ENCODE results near the gene PLA2G2A.
"Not testable (repeated sequence)": the region's sequence is repeated elsewhere in the genome, so short reads cannot be mapped to it uniquely, and the experiment has no call there.

Gene PLA2G2A

GRCh38 chr1:19998823-19999222 lies 19.4 kb upstream of the PLA2G2A start:
- H2BK15ac ChIP-seq (ENCODE audit: low read length); H3K18ac ChIP-seq (ENCODE audit: low read length); H2AK5ac ChIP-seq (ENCODE audit: low read depth, low read length); H4K91ac ChIP-seq (ENCODE audit: low read depth, low read length, poor library complexity); H3K4me1 ChIP-seq (ENCODE audit: control insufficient read depth in 2 of 2, insufficient read depth in 1 of 2, low read depth in 1 of 2, low read length in 2 of 2); H2BK5ac ChIP-seq (ENCODE audit: low read length); H3K9me3 ChIP-seq (replicated peaks in 1 of 2; ENCODE audit: control insufficient read depth in 2 of 2, insufficient read depth in 1 of 2, low read depth in 1 of 2, low read length in 2 of 2); H3K23ac ChIP-seq (ENCODE audit: low read depth, low read length, poor library complexity); H3K14ac ChIP-seq (ENCODE audit: low read length); H3K79me1 ChIP-seq (ENCODE audit: low read depth, low read length); H3K36me3 ChIP-seq (replicated peaks in 1 of 2; ENCODE audit: control insufficient read depth in 2 of 2, insufficient read depth in 2 of 2, low read length in 2 of 2); H3K4ac ChIP-seq (ENCODE audit: low read length); H2AFZ ChIP-seq (ENCODE audit: low read length); H3K9ac ChIP-seq (ENCODE audit: low read depth, low read length, poor library complexity); H2BK12ac ChIP-seq (ENCODE audit: low read length); H3K27ac ChIP-seq (replicated peaks; ENCODE audit: low read length); H3K27me3 ChIP-seq (ENCODE audit: control insufficient read depth in 3 of 3, insufficient read depth in 3 of 3, low read depth in 1 of 3, low read length in 3 of 3); H3K4me3 ChIP-seq (ENCODE audit: low read length in 2 of 2); H2BK120ac ChIP-seq (ENCODE audit: low read depth, low read length); H3K4me2 ChIP-seq (ENCODE audit: insufficient read depth, low read length, poor library complexity, severe bottlenecking); DNase-seq (ENCODE audit: low spot score); H4K8ac ChIP-seq (ENCODE audit: low read depth, low read length): not testable (repeated sequence)
- WGBS, 2 donors (ENCODE audit: extremely low coverage in 2 of 2, insufficient read length in 2 of 2, insufficient replicate concordance in 1 of 2) = no CpG with 5 or more reads among the region's 3 CpGs

- Histone ChIP-seq H4K91ac (ENCODE audit: low read depth, low read length, poor library complexity) (no peak overlapping the region), H3K27ac (replicated peaks; ENCODE audit: low read length) (no peak overlapping the region), H2AK5ac (ENCODE audit: low read depth, low read length) (no peak overlapping the region), H3K36me3 (replicated peaks in 1 of 2; ENCODE audit: control insufficient read depth in 2 of 2, insufficient read depth in 2 of 2, low read length in 2 of 2) (no peaks in the 10 kb centered on the region), H4K8ac (ENCODE audit: low read depth, low read length) (no peak overlapping the region), H3K4ac (ENCODE audit: low read length) (no peak overlapping the region), H3K4me2 (ENCODE audit: insufficient read depth, low read length, poor library complexity, severe bottlenecking) (no peak overlapping the region), H2AFZ (ENCODE audit: low read length) (no peak overlapping the region), H3K9ac (ENCODE audit: low read depth, low read length, poor library complexity) (no peak overlapping the region), H3K23ac (ENCODE audit: low read depth, low read length, poor library complexity) (no peak overlapping the region), H3K14ac (ENCODE audit: low read length) (no peak overlapping the region), H3K18ac (ENCODE audit: low read length) (no peak overlapping the region), H2BK15ac (ENCODE audit: low read length) (no peak overlapping the region), H3K4me3 (ENCODE audit: low read length in 2 of 2) (no peak overlapping the region), H2BK12ac (ENCODE audit: low read length) (no peak overlapping the region), H2BK5ac (ENCODE audit: low read length) (no peak overlapping the region), H2BK120ac (ENCODE audit: low read depth, low read length) (no peak overlapping the region), H3K79me1 (ENCODE audit: low read depth, low read length) (no peaks in the 10 kb centered on the region), H3K4me1 (ENCODE audit: control insufficient read depth in 2 of 2, insufficient read depth in 1 of 2, low read depth in 1 of 2, low read length in 2 of 2) (no peaks in the 10 kb centered on the region), H3K9me3 (replicated peaks in 1 of 2; ENCODE audit: control insufficient read depth in 2 of 2, insufficient read depth in 1 of 2, low read depth in 1 of 2, low read length in 2 of 2) (peaks cover 0 to 2% of the 10 kb centered on the region in 2 donors), H3K27me3 (ENCODE audit: control insufficient read depth in 3 of 3, insufficient read depth in 3 of 3, low read depth in 1 of 3, low read length in 3 of 3) (peaks cover 0 to 17% (median 0%) of the 10 kb centered on the region in 3 experiments)
- no CpG with 5 or more reads among the region's 2 CpGs for WGBS, 2 donors (ENCODE audit: extremely low coverage in 2 of 2, insufficient read length in 2 of 2, insufficient replicate concordance in 1 of 2)
- no peak for DNase-seq (ENCODE audit: low spot score)
These were observed 11.3 kb upstream of the PLA2G2A start for GRCh38 chr1:19990689-19991088.

- H3K4me1 ChIP-seq (ENCODE audit: control insufficient read depth in 2 of 2, insufficient read depth in 1 of 2, low read depth in 1 of 2, low read length in 2 of 2); H3K27ac ChIP-seq (replicated peaks; ENCODE audit: low read length); H3K23ac ChIP-seq (ENCODE audit: low read depth, low read length, poor library complexity); H3K9me3 ChIP-seq (replicated peaks in 1 of 2; ENCODE audit: control insufficient read depth in 2 of 2, insufficient read depth in 1 of 2, low read depth in 1 of 2, low read length in 2 of 2); H4K8ac ChIP-seq (ENCODE audit: low read depth, low read length); H3K4me2 ChIP-seq (ENCODE audit: insufficient read depth, low read length, poor library complexity, severe bottlenecking); H4K91ac ChIP-seq (ENCODE audit: low read depth, low read length, poor library complexity); H3K18ac ChIP-seq (ENCODE audit: low read length); H2BK15ac ChIP-seq (ENCODE audit: low read length); H3K79me1 ChIP-seq (ENCODE audit: low read depth, low read length); H3K14ac ChIP-seq (ENCODE audit: low read length); H2BK5ac ChIP-seq (ENCODE audit: low read length); H3K9ac ChIP-seq (ENCODE audit: low read depth, low read length, poor library complexity); H2BK12ac ChIP-seq (ENCODE audit: low read length); H2BK120ac ChIP-seq (ENCODE audit: low read depth, low read length); DNase-seq (ENCODE audit: low spot score); H3K36me3 ChIP-seq (replicated peaks in 1 of 2; ENCODE audit: control insufficient read depth in 2 of 2, insufficient read depth in 2 of 2, low read length in 2 of 2); H2AK5ac ChIP-seq (ENCODE audit: low read depth, low read length); H3K4me3 ChIP-seq (ENCODE audit: low read length in 2 of 2); H3K4ac ChIP-seq (ENCODE audit: low read length): not testable (repeated sequence)
- Histone ChIP-seq H3K27me3 (ENCODE audit: control insufficient read depth in 3 of 3, insufficient read depth in 3 of 3, low read depth in 1 of 3, low read length in 3 of 3) (peaks cover 0 to 17% (median 0%) of the 10 kb centered on the region in 3 experiments), H2AFZ (ENCODE audit: low read length) (peak overlapping the region; percentile 8)
- no CpG with 5 or more reads among the region's 9 CpGs for WGBS, 2 donors (ENCODE audit: extremely low coverage in 2 of 2, insufficient read length in 2 of 2, insufficient replicate concordance in 1 of 2)
These were observed 10.8 kb upstream of the PLA2G2A start for GRCh38 chr1:19990182-19990582.

GRCh38 chr1:19988267-19989006 lies 9.0 kb upstream of the PLA2G2A start:
- H2AFZ ChIP-seq (ENCODE audit: low read length) = no peak overlapping the region
- no peak overlapping the region for H3K4me3 ChIP-seq (ENCODE audit: low read length in 2 of 2)
- H3K27me3 ChIP-seq (ENCODE audit: control insufficient read depth in 3 of 3, insufficient read depth in 3 of 3, low read depth in 1 of 3, low read length in 3 of 3) = peaks cover 0 to 17% (median 0%) of the 10 kb centered on the region in 3 experiments
- H2BK15ac ChIP-seq (ENCODE audit: low read length) = no peak overlapping the region
- H3K23ac ChIP-seq (ENCODE audit: low read depth, low read length, poor library complexity) = no peak overlapping the region
- H2BK12ac ChIP-seq (ENCODE audit: low read length) = no peak overlapping the region
- H3K79me1 ChIP-seq (ENCODE audit: low read depth, low read length) = no peaks in the 10 kb centered on the region
- H2BK120ac ChIP-seq (ENCODE audit: low read depth, low read length) = no peak overlapping the region
- H3K14ac ChIP-seq (ENCODE audit: low read length) = no peak overlapping the region
- H3K9me3 ChIP-seq (replicated peaks in 1 of 2; ENCODE audit: control insufficient read depth in 2 of 2, insufficient read depth in 1 of 2, low read depth in 1 of 2, low read length in 2 of 2) = no peaks in the 10 kb centered on the region
- no peak overlapping the region for H3K27ac ChIP-seq (replicated peaks; ENCODE audit: low read length)
- H2BK5ac ChIP-seq (ENCODE audit: low read length) = no peak overlapping the region
- H3K9ac ChIP-seq (ENCODE audit: low read depth, low read length, poor library complexity) = no peak overlapping the region
- H3K4me1 ChIP-seq (ENCODE audit: control insufficient read depth in 2 of 2, insufficient read depth in 1 of 2, low read depth in 1 of 2, low read length in 2 of 2) = no peaks in the 10 kb centered on the region
- H3K4me2 ChIP-seq (ENCODE audit: insufficient read depth, low read length, poor library complexity, severe bottlenecking) = no peak overlapping the region
- DNase-seq (ENCODE audit: low spot score) = no peak
- WGBS, 2 donors (ENCODE audit: extremely low coverage in 2 of 2, insufficient read length in 2 of 2, insufficient replicate concordance in 1 of 2) = no CpG with 5 or more reads among the region's 4 CpGs
- no peak overlapping the region for H3K4ac ChIP-seq (ENCODE audit: low read length)
- no peak overlapping the region for H3K18ac ChIP-seq (ENCODE audit: low read length)
- no peak overlapping the region for H4K91ac ChIP-seq (ENCODE audit: low read depth, low read length, poor library complexity)
- no peak overlapping the region for H4K8ac ChIP-seq (ENCODE audit: low read depth, low read length)
- no peaks in the 10 kb centered on the region for H3K36me3 ChIP-seq (replicated peaks in 1 of 2; ENCODE audit: control insufficient read depth in 2 of 2, insufficient read depth in 2 of 2, low read length in 2 of 2)
- no peak overlapping the region for H2AK5ac ChIP-seq (ENCODE audit: low read depth, low read length)
